ENCODE results near the gene TNFRSF8.

DNA sequence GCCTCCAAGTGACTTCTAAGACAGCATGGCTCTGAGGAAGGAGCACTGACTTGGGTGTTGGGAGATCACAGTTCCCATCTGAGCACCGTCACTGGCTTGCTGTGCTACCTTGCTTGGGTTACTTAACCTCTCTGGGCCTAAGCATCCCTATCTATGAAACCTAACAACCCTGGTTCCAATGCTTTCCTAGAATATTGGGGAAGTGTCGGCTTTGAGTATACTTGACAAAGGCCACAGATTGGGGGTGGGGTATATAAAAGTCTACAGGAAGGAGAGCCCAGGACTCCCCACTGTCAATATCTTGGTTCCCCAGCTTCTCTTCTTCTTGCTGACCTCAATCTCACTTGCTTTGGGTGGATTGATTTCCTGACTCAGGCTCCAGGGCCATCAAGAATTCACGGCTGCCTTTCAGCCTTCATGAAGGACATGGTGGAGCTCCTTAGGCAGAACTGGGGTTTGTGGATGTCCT, 110.0 kb downstream of the TNFRSF8 start:
- TF ChIP-seq, protein P1, sequence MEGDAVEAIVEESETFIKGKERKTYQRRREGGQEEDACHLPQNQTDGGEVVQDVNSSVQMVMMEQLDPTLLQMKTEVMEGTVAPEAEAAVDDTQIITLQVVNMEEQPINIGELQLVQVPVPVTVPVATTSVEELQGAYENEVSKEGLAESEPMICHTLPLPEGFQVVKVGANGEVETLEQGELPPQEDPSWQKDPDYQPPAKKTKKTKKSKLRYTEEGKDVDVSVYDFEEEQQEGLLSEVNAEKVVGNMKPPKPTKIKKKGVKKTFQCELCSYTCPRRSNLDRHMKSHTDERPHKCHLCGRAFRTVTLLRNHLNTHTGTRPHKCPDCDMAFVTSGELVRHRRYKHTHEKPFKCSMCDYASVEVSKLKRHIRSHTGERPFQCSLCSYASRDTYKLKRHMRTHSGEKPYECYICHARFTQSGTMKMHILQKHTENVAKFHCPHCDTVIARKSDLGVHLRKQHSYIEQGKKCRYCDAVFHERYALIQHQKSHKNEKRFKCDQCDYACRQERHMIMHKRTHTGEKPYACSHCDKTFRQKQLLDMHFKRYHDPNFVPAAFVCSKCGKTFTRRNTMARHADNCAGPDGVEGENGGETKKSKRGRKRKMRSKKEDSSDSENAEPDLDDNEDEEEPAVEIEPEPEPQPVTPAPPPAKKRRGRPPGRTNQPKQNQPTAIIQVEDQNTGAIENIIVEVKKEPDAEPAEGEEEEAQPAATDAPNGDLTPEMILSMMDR (IDR thresholded peaks at IDR 0.05 in 8 of 11, conservative IDR thresholded peaks at IDR 0.05 in 3 of 11) = no peak
- TF ChIP-seq POLR2A (IDR thresholded peaks at IDR 0.05) (no peak), POLR2AphosphoS5 (IDR thresholded peaks at IDR 0.05) (no peak)

Data from spleen (tissue), 7 donors.